GM18907 (cell line): ENCODE data around the gene THOP1.

Experiments used
- ATAC-seq: cut with Tn5 transposase; IDR thresholded peaks from one replicate; pipeline ENCODE4 v1.9.1; 2021; ENCODE audit warnings: mild to moderate bottlenecking, moderate library complexity; ENCODE audit not compliant: unreplicated experiment

THOP1 gene

DNA sequence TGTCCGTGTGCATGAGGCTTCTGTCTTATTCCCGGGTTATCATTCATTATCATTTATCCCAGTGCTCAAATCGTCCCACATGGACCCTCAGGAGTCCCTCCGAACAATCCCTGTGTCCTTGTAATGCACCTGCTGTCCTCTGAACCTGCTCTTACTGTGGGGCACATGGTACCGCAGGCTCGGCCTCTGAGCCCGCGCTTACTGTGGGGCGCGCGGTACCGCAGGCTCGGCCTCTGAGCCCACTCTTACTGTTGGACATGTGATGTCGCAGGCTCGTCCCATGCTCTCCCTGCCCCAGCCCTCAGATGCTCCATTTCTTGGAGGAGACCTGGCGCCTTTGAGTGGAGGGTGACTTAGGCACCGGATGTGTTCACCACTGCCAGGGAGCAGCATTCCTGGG lies 17.5 kb downstream of the THOP1 start:
- no peak for ATAC-seq

DNA sequence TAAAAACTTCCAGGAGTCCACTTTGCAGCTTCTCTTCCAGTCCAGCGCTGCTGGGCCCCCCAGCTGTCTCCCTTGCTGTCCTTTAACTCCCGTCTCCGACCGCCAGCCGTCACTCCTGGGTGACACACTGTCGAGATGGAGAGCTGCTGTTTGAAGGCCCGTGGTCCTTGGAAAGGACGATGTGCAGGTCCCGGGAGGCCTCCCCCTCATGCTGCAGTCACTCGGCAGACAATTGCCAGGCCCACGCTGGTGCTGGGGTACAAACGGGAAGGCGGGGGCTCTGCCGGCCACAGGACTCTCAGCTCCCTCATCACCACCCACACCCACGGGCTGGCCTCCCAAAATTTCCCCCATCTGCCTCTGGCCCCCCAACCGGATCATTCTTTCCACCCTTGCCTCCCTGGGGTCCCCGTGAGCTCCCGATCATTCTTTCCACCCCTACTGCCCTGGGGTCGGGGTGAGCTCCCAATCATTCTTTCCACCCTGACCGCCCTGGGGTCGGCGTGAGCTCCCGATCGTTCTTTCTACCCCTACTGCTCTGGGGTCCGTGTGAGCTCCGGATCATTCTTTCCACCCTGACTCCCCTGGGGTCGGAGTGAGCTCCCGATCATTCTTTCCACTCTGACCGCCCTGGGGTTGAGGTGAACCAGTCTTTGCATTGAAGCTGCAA lies 18.3 kb downstream of the THOP1 start:
- no peak for ATAC-seq

DNA sequence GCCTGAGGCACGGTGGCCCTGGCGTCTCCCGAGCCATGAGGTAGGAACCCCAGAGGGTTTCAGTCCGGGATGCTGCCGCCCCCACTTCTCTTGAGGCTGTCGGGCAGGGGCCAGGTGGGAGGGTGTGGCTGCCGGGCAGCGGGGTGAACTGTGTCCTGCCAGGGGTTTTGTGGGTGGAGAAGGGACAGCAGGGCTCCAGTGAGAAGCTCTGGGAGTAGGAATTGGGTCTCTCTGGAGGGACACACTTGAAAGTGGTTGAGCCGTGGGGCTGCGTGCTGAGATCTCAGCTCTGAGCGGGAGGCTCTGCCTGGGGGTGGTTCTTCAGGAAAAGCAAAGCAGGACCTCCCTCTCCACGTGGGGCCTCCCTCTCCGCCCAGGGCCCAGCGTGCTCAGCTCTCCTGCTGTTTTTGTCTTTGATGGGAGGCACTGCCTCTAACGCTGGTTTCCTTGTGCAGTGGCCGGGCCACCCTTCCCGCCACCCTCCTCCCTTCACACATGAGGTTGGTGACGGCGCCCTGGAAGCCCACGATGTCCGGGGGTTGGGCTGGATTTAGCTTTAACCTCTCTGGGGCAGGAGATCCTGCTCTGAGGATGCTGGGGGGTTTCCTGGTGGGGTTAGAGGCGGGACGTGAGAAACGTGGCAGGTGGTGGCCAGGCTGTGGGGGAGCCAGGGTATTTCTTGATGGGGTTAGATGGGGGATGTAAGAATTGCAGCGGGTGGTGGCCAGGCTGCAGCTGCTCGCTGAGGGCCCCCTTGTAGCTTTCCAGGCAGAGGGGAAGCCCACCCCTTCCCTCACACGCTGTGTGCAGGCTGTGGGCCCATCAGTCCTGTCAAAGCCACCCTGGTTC lies 19.1 kb downstream of the THOP1 start:
- no peak for ATAC-seq

DNA sequence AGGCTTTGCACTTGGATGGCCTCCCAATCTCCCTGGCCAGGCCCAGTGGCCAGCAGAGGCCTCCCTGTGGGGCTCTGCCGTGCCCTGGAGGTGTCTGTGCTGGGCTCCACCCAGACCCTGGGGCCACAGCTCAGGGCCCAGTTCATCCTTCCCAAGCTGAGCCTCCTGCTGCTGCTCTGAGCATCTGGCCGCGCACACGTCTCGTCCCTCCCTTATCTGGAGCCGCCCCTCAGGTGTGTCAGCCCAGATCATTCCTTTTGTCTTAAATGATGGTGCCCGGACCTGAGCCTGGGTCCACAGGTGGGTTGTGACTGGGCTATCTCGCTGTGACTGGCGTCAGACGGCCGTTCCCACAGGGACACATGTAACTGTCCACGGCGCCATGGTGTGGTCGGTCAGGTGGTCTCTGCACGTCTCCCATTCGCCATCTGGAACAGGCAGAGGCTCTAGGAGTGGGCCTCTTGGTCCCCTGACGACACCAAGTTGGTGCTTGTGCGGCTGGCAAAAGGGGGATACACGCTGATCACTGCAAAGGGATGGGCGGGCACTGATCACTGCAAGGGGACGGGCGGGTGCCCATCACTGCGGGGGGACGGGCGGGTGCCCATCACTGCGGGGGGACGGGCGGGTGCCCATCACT lies 20.1 kb downstream of the THOP1 start:
- ATAC-seq, result no peak

DNA sequence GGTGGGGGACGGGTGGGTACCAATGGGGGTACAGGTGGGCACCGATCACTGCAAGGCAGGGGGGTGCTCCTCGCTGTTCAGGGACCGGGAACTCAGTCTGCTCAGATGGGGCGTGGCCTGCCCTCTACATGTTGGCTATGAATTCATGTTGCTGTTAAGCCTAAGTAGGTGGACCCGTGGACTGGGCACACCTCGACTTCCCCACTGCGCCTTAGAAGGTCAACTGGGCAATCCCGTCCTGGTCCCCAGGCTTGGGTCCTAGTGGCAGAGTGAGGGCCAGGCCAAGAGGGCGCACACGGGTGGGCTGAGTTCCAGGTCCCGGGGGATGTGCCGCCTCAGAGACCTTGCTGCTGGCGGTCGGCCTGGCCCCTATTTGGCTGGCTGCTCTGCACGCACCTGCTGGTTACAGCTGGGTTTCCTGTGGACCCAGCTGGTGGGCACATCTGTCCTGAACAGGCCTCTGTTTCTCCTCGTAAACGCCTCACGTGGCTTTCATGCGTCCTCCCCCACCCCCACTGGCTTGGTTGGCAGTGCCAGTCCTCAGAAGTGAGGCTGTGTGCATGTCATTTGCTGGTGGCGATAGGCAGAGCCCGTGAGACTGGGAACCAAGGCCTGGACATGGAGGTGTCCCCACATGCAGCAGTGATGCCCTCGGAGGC lies 20.8 kb downstream of the THOP1 start:
- ATAC-seq, result no peak

DNA sequence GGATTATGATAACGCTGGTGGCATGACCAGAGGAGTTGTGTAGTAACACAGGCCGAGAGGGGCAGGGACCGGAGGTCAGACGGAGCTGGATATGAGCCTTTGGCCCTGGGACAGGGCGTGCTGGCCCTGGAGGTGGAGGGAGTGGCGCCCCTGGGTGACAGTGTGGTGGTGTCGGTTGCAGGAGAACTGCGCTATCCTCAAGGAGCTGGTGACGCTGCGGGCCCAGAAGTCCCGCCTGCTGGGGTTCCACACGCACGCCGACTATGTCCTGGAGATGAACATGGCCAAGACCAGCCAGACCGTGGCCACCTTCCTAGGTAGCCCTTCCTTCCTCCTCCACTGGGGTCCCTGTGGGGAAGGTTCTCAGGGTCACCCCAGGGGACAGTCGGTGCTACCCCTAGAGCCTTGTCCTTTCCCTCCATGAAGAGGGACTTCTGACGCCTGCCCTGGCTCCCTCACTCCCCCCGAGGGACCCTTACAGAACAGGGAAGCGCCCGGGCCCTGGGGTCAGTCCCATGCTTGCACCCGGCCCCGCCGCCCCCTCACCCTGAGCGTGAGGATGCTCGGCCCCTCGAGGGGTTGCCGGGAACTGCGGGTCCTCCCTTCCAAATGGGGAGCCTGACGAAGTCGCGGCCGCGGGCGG lies 21.6 kb downstream of the THOP1 start:
- no peak for ATAC-seq

DNA sequence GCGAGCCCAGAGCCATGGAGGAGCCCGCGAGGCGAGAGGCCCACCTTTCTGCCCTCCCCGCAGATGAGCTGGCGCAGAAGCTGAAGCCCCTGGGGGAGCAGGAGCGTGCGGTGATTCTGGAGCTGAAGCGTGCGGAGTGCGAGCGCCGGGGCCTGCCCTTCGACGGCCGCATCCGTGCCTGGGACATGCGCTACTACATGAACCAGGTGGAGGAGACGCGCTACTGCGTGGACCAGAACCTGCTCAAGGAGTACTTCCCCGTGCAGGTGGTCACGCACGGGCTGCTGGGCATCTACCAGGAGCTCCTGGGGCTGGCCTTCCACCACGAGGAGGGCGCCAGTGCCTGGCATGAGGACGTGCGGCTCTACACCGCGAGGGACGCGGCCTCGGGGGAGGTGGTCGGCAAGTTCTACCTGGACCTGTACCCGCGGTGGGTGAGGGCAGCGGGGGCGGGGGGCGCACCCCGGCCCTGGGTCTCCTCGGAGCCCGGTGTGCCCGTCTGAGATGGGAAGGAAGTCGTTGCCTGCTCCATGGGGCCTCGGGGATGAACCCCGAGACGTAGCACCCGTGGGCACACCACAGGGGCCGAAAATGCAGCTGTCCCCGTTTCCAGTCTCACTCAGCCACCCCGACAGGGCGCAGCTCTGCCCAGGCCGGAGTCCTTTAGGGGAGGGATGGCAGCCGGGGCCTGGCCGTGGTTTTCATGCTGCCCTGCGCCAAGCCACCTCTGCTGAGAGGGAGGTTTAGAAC lies 22.3 kb downstream of the THOP1 start:
- ATAC-seq, result no peak

DNA sequence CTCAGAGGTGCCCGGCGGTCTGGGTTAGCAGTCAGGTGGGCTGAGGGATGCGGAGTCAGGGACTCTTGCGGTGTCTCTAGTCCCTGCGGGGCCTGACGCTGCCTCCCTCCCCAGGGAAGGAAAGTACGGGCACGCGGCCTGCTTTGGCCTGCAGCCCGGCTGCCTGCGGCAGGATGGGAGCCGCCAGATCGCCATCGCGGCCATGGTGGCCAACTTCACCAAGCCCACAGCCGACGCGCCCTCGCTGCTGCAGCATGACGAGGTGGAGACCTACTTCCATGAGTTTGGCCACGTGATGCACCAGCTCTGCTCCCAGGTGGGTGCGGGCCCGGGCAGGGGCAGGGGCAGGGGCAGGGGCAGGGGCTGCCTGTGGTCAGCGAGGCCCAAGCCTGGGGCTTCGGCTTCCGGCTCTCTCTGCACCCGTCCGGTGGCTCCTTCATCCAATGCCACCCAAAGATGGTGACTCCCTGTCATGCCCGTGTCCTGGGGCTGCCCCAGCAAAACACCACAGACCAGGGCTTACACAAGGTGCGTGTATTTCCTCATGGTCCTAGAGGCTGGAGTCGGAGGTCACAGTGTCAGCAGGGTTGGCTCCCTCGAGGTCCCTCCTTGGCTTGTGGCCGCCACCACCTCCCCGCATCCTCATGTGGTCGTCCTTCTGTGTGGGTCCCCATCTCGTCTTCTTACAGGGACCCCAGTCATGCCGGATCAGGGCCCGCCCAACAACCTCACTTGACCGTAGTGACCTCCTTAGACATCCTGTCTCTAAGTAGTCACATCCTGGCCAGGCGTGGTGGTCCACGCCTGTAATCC lies 23.0 kb downstream of the THOP1 start:
- ATAC-seq, result no peak

DNA sequence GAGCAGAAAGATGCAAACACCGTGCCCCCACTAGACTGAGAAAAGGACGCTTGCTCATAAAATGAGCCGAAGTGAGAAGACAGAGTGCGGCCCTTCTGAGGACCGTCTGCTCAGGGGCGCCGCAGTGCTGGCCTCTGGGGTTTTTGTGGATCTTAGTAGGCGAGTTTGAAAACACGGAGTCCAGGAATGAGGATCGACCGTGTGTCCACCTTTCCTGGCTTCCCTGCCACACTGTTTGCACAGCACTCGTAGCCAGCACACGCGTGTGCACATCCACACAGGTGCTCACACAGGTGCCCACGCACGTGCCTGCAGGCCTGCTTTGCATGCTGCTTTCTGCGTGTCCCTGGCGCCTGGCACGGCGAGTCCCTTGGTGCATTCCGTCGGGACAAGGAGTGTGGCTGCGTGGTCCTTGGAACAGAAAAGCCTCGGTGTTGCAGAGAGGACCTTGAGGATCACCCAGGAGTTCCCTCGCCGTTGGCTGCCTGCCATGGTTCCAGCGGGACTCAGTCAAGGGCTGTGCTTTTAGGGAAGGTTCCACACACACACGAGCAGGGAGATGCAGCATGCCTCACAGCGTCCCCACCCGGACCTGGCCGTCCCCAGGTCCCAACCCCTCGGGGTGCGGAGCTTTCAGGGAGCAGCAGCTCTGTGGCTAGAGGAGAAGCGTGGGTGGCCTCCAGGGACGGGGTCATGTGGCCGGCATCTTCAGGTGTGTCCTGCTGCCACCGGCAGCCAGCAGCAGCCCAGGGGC lies 24.3 kb downstream of the THOP1 start:
- no peak for ATAC-seq

DNA sequence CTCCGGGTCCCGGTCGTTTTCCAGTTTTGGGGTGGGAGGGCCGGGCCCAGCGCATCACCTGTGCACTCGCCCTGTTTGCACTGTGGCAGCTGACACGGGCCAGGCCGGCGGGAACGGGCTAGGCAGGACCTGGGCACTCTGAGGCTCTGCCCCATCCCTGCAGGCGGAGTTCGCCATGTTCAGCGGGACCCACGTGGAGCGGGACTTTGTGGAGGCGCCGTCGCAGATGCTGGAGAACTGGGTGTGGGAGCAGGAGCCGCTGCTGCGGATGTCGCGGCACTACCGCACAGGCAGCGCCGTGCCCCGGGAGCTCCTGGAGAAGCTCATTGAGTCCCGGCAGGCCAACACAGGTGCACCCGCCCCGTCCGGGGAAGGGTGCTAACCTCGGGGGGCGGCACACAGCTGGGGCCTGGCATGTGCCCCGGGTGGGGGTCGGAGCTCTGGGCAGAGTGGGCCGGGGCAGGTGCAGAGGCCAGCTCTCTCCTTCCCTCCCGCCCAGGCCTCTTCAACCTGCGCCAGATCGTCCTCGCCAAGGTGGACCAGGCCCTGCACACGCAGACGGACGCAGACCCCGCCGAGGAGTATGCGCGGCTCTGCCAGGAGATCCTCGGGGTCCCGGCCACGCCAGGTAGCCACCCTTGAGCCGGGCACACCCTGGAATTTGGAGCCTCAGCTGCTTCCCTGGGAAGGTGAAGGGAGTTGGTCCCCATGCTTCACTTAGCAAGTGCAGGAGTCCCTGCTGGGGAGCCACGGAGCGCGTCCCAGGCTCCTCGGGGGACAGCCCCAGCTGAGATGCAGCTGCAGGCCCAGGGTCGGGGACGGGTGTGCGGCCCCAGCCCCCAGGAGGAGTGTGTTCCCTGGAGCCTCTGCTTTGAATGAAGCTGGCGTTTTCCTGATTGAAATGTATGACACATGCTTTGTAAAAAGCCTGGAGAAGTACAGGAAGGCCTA lies 25.1 kb downstream of the THOP1 start:
- no peak for ATAC-seq

DNA sequence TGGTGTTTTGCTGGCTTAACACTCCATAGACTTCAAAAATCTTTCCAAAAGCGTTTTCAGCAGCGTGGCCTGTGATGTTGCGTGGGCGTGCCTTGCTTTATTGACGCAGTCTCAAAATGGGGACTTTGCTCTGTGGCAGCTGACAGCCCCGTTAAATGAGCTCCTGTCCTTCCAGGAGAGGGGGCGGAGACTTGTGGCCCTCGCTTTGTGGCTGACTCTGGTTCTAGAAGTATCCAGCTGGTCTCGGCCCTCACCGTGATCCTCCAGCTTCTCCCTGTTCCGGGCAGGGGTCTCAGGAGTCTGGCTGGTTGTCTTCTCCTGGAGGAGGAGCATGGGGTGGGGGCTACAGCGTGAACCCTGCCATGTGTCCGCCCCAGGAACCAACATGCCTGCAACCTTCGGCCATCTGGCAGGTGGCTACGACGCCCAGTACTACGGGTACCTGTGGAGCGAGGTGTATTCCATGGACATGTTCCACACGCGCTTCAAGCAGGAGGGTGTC lies 26.0 kb downstream of the THOP1 start:
- ATAC-seq, result no peak

DNA sequence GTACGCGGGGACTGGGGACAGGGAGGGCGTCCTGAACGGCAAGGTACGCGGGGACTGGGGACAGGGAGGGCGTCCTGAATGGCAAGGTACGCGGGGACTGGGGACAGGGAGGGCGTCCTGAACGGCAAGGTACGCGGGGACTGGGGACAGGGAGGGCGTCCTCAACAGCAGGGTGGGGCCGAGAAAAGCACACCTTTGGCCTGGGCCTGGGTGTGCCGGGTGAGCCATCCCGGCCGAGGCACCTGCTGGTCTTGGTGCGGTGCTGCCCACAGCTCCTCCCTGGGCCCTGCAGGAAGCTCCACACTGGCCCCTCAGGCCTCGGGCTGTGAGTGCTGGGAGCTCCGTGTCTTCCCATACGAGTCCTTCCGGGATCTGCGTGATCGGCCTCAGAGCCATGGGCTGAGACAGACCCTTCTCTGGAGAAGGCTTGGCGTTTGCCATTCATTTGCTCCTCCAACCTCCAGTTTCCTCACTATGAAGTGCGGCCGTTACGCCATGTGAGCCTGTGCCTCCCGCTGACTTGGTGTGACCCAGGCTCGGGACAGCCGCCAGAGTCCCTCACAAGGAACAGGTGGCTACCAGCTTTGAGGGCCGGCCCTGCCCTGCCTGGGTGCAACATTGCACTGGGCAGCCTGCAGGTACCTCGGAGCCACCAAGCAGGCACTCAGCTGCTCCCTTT lies 26.6 kb downstream of the THOP1 start:
- no peak for ATAC-seq

DNA sequence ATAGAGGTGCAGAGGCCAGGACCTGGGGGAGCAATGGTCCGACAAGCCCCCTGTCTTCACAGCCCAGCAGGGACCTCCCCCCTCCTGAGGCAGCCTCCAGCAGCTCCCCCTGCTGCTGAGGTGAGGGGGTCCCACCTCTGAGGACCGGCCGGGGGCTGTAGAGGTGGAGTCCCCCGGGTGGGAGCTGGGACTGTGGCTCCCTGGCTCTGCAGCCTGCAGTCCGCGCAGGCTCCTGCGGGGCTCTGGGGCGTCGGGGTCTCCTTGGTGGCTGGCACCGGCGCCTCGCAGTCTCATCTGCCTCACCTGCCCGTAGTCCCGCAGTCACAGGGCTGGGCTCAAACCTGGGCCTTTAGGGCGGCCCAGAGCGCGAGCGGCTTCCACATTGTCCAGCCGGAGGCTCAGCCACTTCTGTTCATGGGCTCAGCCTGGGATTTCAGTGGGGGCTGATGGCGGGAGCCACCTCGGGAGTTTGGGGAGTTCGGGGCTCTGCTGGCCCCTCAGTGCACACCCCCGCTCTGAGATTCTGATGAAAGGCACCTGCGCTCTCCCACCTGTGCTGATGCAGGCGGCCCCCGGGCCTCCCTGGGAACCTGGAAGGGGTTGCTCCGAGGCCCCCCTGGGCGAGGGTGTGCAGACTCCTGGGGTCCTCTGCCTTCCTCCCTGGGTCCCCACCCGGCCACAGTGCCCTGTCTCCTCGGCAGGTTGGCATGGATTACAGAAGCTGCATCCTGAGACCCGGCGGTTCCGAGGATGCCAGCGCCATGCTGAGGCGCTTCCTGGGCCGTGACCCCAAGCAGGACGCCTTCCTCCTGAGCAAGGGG lies 27.3 kb downstream of the THOP1 start:
- no peak for ATAC-seq

DNA sequence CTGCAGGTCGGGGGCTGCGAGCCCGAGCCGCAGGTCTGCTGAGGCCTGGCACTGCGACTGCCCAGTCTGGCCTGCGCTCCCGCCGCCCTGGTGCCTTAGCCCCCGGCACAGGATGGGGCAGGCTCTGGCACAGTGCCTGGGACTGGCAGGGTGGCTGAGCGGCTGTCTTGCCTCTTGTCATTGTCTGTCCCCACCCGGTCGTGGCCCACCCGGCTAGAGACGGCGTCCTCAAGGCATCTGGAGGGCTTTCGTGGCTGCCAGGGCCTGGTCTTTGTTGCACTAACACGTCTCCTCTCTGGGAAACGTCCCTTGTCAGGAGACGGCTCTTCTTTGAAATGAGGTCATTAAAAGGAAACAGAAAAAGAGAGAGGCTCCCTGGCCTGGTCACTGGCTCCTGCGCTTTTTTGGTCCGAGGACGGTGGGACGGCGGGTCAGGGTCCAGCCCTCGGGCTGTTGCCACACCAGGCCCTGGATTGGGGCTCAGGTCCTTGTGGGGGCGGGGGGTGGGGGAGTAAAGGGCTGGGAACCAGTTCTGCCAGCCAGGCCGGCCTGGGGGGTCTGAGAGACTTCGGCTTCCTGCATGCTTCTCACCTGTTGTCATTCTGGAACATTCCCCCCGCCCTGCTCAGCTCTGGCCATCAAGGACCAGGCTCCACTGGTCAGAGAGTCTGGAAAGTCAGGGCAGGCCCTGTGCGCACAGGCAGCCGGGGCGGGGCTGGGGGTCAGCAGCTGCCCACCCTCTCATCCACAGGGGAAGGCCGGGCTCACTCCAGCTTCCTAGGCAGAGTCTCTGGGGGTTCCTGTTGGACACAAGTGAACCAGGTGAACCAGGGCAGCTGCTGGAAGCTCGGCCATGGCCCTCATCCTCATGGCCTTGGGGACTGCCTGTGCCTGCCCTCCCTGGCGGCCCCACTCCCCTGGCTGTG lies 28.2 kb downstream of the THOP1 start:
- ATAC-seq, result no peak

DNA sequence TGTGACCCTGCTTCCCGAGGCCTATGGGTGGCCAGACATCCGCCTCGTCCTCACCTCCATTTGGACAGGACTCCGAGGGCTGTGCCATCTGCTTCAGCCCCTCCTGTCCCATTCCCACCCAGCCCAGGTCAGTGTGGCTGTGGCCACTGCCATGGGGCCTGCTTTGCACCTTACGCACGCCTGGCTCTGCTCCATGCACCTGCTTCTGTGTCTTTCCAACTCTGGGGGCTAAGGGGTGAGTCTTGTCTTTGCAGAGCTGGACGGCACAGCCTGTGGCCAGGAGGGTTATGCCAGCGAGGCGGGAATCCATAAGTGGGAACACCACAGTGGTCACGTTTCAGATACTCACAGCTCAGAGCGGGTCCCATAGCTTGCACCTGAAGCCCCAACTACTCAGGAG lies 29.1 kb downstream of the THOP1 start:
- no peak for ATAC-seq
